ENCODE data around the gene MAPKBP1. TPM values are rescaled to one million over a fixed set of nuclear protein-coding genes. Genes with fewer than 3 reads are reported as not detected.

The MAPKBP1 gene
- total RNA-seq, 2 donors from 2014 or later = 30.6 to 53.2 TPM

DNA sequence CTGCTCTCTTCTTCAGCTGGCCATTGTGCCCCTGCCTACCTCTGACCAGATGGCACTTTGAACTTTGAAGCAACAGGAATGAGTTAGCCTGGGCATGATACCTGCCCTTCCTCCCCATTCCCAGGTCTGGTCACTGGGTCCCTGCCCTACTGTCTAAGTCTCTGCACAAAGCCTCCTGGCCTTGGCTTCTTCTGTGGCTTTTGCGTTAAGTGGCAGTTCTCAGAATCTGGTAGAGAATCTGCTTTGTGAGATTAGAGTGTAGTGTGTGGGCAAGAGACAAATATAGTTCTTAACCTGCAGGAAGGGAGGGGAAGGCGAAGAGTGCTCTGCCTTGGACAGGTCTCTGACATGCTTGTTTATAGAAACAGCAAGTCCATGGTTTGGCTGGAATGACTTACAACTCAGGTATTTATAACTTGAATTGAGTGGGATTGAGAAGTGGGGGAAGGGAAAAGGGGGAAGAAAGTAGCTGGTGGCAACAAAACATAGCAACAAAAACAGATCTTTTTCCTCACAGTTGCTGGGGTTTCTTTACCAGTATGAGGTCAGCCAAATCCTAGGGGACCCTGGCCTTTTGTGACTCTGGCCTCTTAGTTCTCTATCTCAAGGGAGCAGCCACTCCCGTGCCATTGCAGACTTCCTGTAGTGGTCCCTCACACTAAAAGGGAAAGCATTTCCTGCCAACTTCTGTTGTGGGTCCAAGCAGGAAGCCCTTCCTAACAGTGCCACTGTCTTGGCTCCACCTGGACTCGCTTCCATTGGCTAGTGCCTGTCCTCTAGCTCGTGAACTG, 16.7 kb downstream of the MAPKBP1 start:
- Mint-ChIP-seq H3K9me3 (no peaks in the 10 kb centered on the region), H3K4me1 (ENCODE audit: low read depth in 2 of 2) (peaks cover 41 to 51% of the 10 kb centered on the region in 2 donors), H3K4me3 (peak overlapping the region; percentile 52), H3K27ac (peak overlapping the region; percentile 40 to 77), H3K36me3 (no peaks in the 10 kb centered on the region), H3K27me3 (no peaks in the 10 kb centered on the region)
- ATAC-seq = peak in 1 of 2 donors; percentile 58
- no peak for DNase-seq (ENCODE audit: low spot score)

GRCh38 chr15:41791547-41791937, 17.3 kb downstream of the MAPKBP1 start:
- peaks cover 41 to 54% of the 10 kb centered on the region in 2 donors for H3K4me1 Mint-ChIP-seq (ENCODE audit: low read depth in 2 of 2)

GRCh38 chr15:41792000-41792637, 17.8 kb downstream of the MAPKBP1 start:
- Mint-ChIP-seq H3K9me3 (no peaks in the 10 kb centered on the region), H3K4me1 (ENCODE audit: low read depth in 2 of 2) (peaks cover 44 to 57% of the 10 kb centered on the region in 2 donors), H3K27ac (peak overlapping the region; percentile 40 to 77), H3K4me3 (peak overlapping the region; percentile 52), H3K27me3 (no peaks in the 10 kb centered on the region), H3K36me3 (no peaks in the 10 kb centered on the region)
- ATAC-seq (no peak), DNase-seq (ENCODE audit: low spot score) (no peak)

More at GRCh38 chr15:41791547-41791937, 17.3 kb downstream of the MAPKBP1 start:
- DNase-seq (ENCODE audit: low spot score) = no peak
- Mint-ChIP-seq H3K4me3 (peak overlapping the region; percentile 52), H3K27ac (peak overlapping the region; percentile 40 to 77), H3K9me3 (no peaks in the 10 kb centered on the region), H3K36me3 (no peaks in the 10 kb centered on the region), H3K27me3 (no peaks in the 10 kb centered on the region)
- no peak for ATAC-seq

GRCh38 chr15:41794081-41794480, 19.8 kb downstream of the MAPKBP1 start:
- no peaks in the 10 kb centered on the region for H3K36me3 Mint-ChIP-seq
- no peak for ATAC-seq
- H3K27me3 Mint-ChIP-seq = no peaks in the 10 kb centered on the region
- no peak overlapping the region for H3K4me3 Mint-ChIP-seq
- no peak overlapping the region for H3K27ac Mint-ChIP-seq
- peaks cover 38 to 60% of the 10 kb centered on the region in 2 donors for H3K4me1 Mint-ChIP-seq (ENCODE audit: low read depth in 2 of 2)
- no peak for DNase-seq (ENCODE audit: low spot score)
- no peaks in the 10 kb centered on the region for H3K9me3 Mint-ChIP-seq

- Mint-ChIP-seq H3K36me3 (no peaks in the 10 kb centered on the region), H3K27me3 (no peaks in the 10 kb centered on the region), H3K9me3 (no peaks in the 10 kb centered on the region), H3K27ac (peak overlapping the region in 1 of 2 donors; percentile 59), H3K4me3 (no peak overlapping the region), H3K4me1 (ENCODE audit: low read depth in 2 of 2) (peaks cover 17 to 40% of the 10 kb centered on the region in 2 donors)
- no peak for ATAC-seq
- no peak for DNase-seq (ENCODE audit: low spot score)
Measured at GRCh38 chr15:41795996-41796856, 21.9 kb downstream of the MAPKBP1 start.

DNA sequence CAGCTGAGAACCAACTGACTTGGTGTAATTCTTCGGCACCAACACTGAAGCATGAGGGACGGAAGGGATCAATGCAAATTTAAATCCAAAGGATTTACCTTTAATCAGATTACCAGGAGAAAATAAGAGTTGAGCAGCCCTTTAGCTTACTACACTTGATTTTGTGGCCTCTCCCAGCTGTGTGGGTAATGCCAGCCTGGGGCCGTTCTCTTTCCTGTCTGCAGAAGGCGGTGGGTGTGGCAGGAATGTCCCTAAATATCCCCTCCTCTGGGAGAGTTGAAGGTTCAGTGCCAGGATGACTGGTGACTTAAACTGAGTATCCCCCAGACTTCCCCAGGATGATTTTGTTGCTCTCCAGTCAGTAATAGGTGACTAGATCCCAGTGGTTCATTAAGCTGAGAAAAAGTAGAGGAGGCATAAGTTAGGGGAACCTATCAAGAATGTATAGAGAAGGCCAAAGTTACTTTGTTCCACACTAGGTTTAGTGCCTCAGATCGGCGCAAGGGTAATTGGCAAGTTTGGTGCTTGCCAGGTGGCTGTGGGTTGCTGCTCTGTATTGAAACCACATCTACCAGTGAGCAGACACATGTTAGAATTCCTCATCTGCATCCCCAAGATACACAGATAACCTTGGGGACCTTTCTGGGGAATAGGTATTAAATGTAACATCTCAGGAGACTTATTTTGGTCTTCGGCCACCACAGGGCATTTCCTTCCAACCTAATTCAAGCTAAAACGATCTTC, 23.1 kb downstream of the MAPKBP1 start:
- H3K4me3 Mint-ChIP-seq = no peak overlapping the region
- peak overlapping the region in 1 of 2 donors; percentile 49 for H3K27ac Mint-ChIP-seq
- no peaks in the 10 kb centered on the region for H3K36me3 Mint-ChIP-seq
- H3K4me1 Mint-ChIP-seq (ENCODE audit: low read depth in 2 of 2) = peaks cover 10 to 28% of the 10 kb centered on the region in 2 donors
- DNase-seq (ENCODE audit: low spot score) (no peak), ATAC-seq (peak in 1 of 2 donors; percentile 55)
- no peaks in the 10 kb centered on the region for H3K9me3 Mint-ChIP-seq
- H3K27me3 Mint-ChIP-seq = no peaks in the 10 kb centered on the region

DNA sequence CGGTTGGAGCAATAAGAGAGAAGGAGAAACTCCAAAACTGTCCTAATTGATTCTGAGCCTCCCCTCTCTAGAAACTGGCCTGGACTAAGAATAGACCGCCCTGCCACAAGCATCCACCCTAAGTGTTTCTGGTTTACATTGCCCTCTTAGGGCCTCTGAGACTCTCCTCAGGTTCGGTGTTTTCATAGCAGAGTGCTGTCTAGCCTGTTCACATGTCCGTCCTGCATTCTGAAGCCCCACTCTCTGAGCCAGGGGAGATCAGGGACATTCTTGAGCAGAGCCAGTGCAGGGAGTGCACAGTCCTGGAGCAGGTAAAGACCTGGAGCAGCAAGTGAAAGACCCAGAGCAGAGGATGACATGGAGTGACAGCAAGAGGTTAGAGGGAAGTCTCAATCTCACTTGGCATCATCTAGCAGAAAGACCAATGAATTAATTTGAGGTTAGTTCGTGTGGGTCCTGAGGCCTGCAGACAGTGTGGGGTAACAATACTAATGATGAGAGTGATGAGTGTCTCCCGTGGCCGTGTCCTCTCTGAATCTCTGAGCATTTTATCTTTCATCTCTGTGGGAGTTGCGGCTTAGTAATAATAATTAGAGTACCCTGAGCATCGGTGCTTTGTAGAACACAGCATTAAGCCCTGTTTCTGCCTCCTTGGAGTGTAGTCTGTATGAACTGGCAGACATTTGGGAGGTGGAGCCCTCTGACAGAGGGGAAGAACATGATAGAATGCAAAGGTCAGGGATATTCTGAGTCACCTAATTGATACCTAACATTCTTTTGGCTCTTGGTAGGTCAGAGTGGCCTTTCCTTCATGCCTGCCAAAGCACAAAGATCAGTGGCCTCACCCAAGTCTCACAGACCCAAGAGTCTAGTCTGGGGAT, 24.6 kb downstream of the MAPKBP1 start:
- H3K36me3 Mint-ChIP-seq = no peaks in the 10 kb centered on the region
- DNase-seq (ENCODE audit: low spot score) (no peak), ATAC-seq (peak; percentile 24 to 33)
- no peak overlapping the region for H3K4me3 Mint-ChIP-seq
- no peaks in the 10 kb centered on the region for H3K27me3 Mint-ChIP-seq
- no peak overlapping the region for H3K27ac Mint-ChIP-seq
- no peaks in the 10 kb centered on the region for H3K9me3 Mint-ChIP-seq
- H3K4me1 Mint-ChIP-seq (ENCODE audit: low read depth in 2 of 2) = peaks cover 10 to 27% of the 10 kb centered on the region in 2 donors

- DNase-seq (ENCODE audit: low spot score) = no peak
- Mint-ChIP-seq H3K27me3 (no peaks in the 10 kb centered on the region), H3K27ac (no peak overlapping the region), H3K4me1 (ENCODE audit: low read depth in 2 of 2) (peaks cover 10 to 25% of the 10 kb centered on the region in 2 donors), H3K4me3 (no peak overlapping the region), H3K36me3 (no peaks in the 10 kb centered on the region), H3K9me3 (no peaks in the 10 kb centered on the region)
- no peak for ATAC-seq
Measured at GRCh38 chr15:41799488-41799805, 25.2 kb downstream of the MAPKBP1 start.

DNA sequence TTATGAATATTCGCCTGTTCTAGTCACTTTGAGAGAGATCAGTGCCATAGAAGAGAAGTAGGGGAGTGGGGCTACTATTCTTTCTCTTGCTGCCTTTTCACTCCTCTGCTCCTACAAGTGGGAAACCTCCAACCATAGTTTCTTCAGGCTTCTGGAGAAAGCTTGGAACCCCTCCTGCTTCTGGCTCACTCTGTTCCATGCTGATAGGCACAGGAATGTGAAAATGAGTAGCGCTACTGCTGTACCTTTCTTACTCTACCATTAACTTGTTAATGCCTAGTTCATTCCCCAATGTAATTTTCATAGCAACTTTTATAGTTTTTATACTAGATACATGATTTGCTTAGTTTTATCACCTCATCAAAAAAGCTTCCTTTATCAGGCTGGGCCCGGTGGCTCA, 26.9 kb downstream of the MAPKBP1 start:
- no peak for DNase-seq (ENCODE audit: low spot score)
- Mint-ChIP-seq H3K36me3 (no peaks in the 10 kb centered on the region), H3K9me3 (no peaks in the 10 kb centered on the region)

GRCh38 chr15:41801850-41802455, 27.7 kb downstream of the MAPKBP1 start:
- ATAC-seq (no peak), DNase-seq (ENCODE audit: low spot score) (no peak)
- Mint-ChIP-seq H3K27me3 (no peaks in the 10 kb centered on the region), H3K9me3 (no peaks in the 10 kb centered on the region), H3K27ac (no peak overlapping the region), H3K4me1 (ENCODE audit: low read depth in 2 of 2) (peaks cover 10 to 17% of the 10 kb centered on the region in 2 donors), H3K36me3 (no peaks in the 10 kb centered on the region), H3K4me3 (no peak overlapping the region)

More for the DNA sequence above, 26.9 kb downstream of the MAPKBP1 start:
- Mint-ChIP-seq H3K27me3 (no peaks in the 10 kb centered on the region), H3K4me1 (ENCODE audit: low read depth in 2 of 2) (peaks cover 12 to 19% of the 10 kb centered on the region in 2 donors), H3K4me3 (no peak overlapping the region), H3K27ac (no peak overlapping the region)
- ATAC-seq = no peak

GRCh38 chr15:41804361-41804760, 30.1 kb downstream of the MAPKBP1 start:
- peak overlapping the region in 1 of 2 donors; percentile 59 for H3K27ac Mint-ChIP-seq
- DNase-seq (ENCODE audit: low spot score) (no peak), ATAC-seq (peak in 1 of 2 donors; percentile 11)
- no peaks in the 10 kb centered on the region for H3K36me3 Mint-ChIP-seq
- H3K4me1 Mint-ChIP-seq (ENCODE audit: low read depth in 2 of 2) = peaks cover 7% of the 10 kb centered on the region in 2 donors
- H3K27me3 Mint-ChIP-seq = no peaks in the 10 kb centered on the region
- no peak overlapping the region for H3K4me3 Mint-ChIP-seq
- H3K9me3 Mint-ChIP-seq = no peaks in the 10 kb centered on the region

Data from natural killer cell treated with Interleukin-12 subunit alpha and Interleukin-12 subunit beta and Interleukin-15 and Interleukin-18, amount 100 ng/mL, for 72 hours (primary cell).